SU-DHL-6 (cell line): Measurements from ENCODE around the gene SYT9.

ENCODE experiments used
- H2AFZ ChIP-seq: fragments of 200-600 bp; sonication (generic); 2 replicates; pipeline ENCODE4 v1.6.1; 2014; ENCODE audit warnings: low read depth, mild to moderate bottlenecking, moderate library complexity, mixed read lengths, antibody characterized with exemption, low read length; ENCODE audit not compliant: severe bottlenecking
- H3F3A ChIP-seq: fragments of 200-600 bp; shearing (Covaris generic); 2 replicates; pipeline ENCODE4 v1.6.0; 2016; ENCODE audit warnings: antibody characterized with exemption, mild to moderate bottlenecking; ENCODE audit not compliant: insufficient read depth
- H3K27ac ChIP-seq: fragments of 200-600 bp; sonication (generic); 2 replicates; pipeline ENCODE4 v1.5.1; 2016; ENCODE audit warnings: low read depth, mild to moderate bottlenecking, low read length, moderate library complexity, mixed read lengths
- H3K27me3 ChIP-seq: fragments of 200-600 bp; sonication (generic), shearing (Covaris generic); 2 replicates; pipeline ENCODE4 v1.6.0; 2014; ENCODE audit warnings: mild to moderate bottlenecking, low read length
- H3K36me3 ChIP-seq: fragments of 200-600 bp; sonication (generic); 2 replicates; pipeline ENCODE4 v1.6.1; 2014; ENCODE audit warnings: mild to moderate bottlenecking, low read length, mixed read lengths
- H3K4me2 ChIP-seq: fragments of 300-600, 200-600 bp; shearing (Covaris generic), sonication (generic); 2 replicates; pipeline ENCODE4 v1.6.0; 2014; ENCODE audit warnings: low read length, low read depth, mild to moderate bottlenecking; ENCODE audit not compliant: poor library complexity, severe bottlenecking
- H3K4me3 ChIP-seq: fragments of 200-600 bp; sonication (generic); 2 replicates; pipeline ENCODE4 v1.5.1; 2014; ENCODE audit warnings: antibody characterized with exemption, low read length, mild to moderate bottlenecking, mixed read lengths; ENCODE audit not compliant: insufficient read depth, poor library complexity, severe bottlenecking
- H3K79me2 ChIP-seq: fragments of 200-600 bp; sonication (generic); 2 replicates; pipeline ENCODE4 v1.6.1; 2014; ENCODE audit warnings: mild to moderate bottlenecking, low read length, moderate library complexity; ENCODE audit not compliant: insufficient read depth
- H3K9ac ChIP-seq: fragments of 200-600 bp; sonication (generic); 2 replicates; pipeline ENCODE4 v1.7.0; 2014; ENCODE audit warnings: mild to moderate bottlenecking, low read length
- H3K9me2 ChIP-seq: fragments of 200-600 bp; sonication (generic); replicated peaks from 2 replicates; pipeline ENCODE4 v1.6.1; 2014; ENCODE audit warnings: low read length; ENCODE audit not compliant: insufficient read depth
- H3K9me3 ChIP-seq: fragments of 200-600 bp; sonication (generic); 2 replicates; pipeline ENCODE4 v1.6.1; 2014; ENCODE audit warnings: low read length, mixed read lengths; ENCODE audit not compliant: insufficient read depth
- H4K20me1 ChIP-seq: fragments of 200-600 bp; sonication (generic); 2 replicates; pipeline ENCODE4 v1.6.1; 2014; ENCODE audit warnings: low read depth, mild to moderate bottlenecking, antibody characterized with exemption, low read length, moderate library complexity, mixed read lengths
- CTCF ChIP-seq: fragments of 200-600 bp; sonication (generic); IDR thresholded peaks from one replicate; pipeline ENCODE4 v1.5.1; 2017; ENCODE audit warnings: antibody characterized with exemption, mild to moderate bottlenecking, low read length, moderate library complexity; ENCODE audit not compliant: insufficient read depth, poor library complexity, severe bottlenecking
- EZH2phosphoT487 ChIP-seq: fragments of 200-600 bp; sonication (generic), shearing (Covaris generic); conservative IDR thresholded peaks from 2 replicates; pipeline ENCODE4 v1.6.1; 2018; ENCODE audit warnings: mild to moderate bottlenecking, antibody characterized with exemption, low read length, moderate library complexity, mixed read lengths

The SYT9 gene

GRCh38 chr11:7422544-7423331 lies 171.0 kb downstream of the SYT9 start:
- H3K4me2 ChIP-seq = no peak overlapping the region
- no peaks in the 10 kb centered on the region for H3K36me3 ChIP-seq
- no peaks in the 10 kb centered on the region for H3K79me2 ChIP-seq
- no peaks in the 10 kb centered on the region for H4K20me1 ChIP-seq
- H3K9me3 ChIP-seq = no peaks in the 10 kb centered on the region
- no peak overlapping the region for H3K4me3 ChIP-seq
- no peaks in the 10 kb centered on the region for H3K9me2 ChIP-seq
- no peak for TF ChIP-seq CTCF
- no peak for TF ChIP-seq EZH2phosphoT487
- H3K27ac ChIP-seq = no peak overlapping the region
- no peaks in the 10 kb centered on the region for H3F3A ChIP-seq
- no peak overlapping the region for H3K9ac ChIP-seq
- H3K27me3 ChIP-seq = no peaks in the 10 kb centered on the region
- no peak overlapping the region for H2AFZ ChIP-seq

- Histone ChIP-seq H3K79me2 (no peaks in the 10 kb centered on the region), H3K4me3 (no peak overlapping the region), H3K9me3 (no peaks in the 10 kb centered on the region), H3K9me2 (no peaks in the 10 kb centered on the region), H3F3A (no peaks in the 10 kb centered on the region), H3K9ac (no peak overlapping the region), H3K27ac (no peak overlapping the region), H3K27me3 (no peaks in the 10 kb centered on the region), H2AFZ (no peak overlapping the region), H4K20me1 (no peaks in the 10 kb centered on the region), H3K36me3 (no peaks in the 10 kb centered on the region), H3K4me2 (no peak overlapping the region)
- TF ChIP-seq EZH2phosphoT487 (no peak), CTCF (no peak)
Measured at GRCh38 chr11:7423946-7424345, 172.2 kb downstream of the SYT9 start.

GRCh38 chr11:7427733-7428132 lies 176.0 kb downstream of the SYT9 start:
- Histone ChIP-seq H3K4me3 (no peak overlapping the region), H3K9me3 (no peaks in the 10 kb centered on the region)

More at GRCh38 chr11:7427733-7428132, 176.0 kb downstream of the SYT9 start:
- Histone ChIP-seq H4K20me1 (no peaks in the 10 kb centered on the region), H2AFZ (no peak overlapping the region), H3F3A (no peaks in the 10 kb centered on the region), H3K27ac (no peak overlapping the region), H3K9me2 (no peaks in the 10 kb centered on the region), H3K4me2 (no peak overlapping the region), H3K36me3 (no peaks in the 10 kb centered on the region), H3K79me2 (no peaks in the 10 kb centered on the region), H3K9ac (no peak overlapping the region), H3K27me3 (no peaks in the 10 kb centered on the region)
- TF ChIP-seq CTCF = no peak
